GM20431 (cell line): Measurements from ENCODE around the gene ITPKC.

ENCODE experiments used
- in situ Hi-C: fragments of 300-500 bp; cut with MseI, MboI; formaldehyde crosslinking; loops from one replicate; pipeline ENCODE4 v1.15.0; 2020; ENCODE audit warnings: low sequenced_read_pairs; ENCODE audit not compliant: unreplicated experiment

Gene ITPKC

GRCh38 chr19:40716482-40717324 lies at the start of gene ITPKC, which contains the start of gene COQ8B:
Gene ITPKC (plus strand): TSS chr19:40717112. CDS start chr19:40717136, 24 bp downstream.
Gene COQ8B (minus strand): TSS chr19:40716886. CDS start chr19:40714632, 2,254 bp downstream.
- in situ Hi-C loops: no loop called here

- in situ Hi-C loops: no loop called here
Observed at GRCh38 chr19:40667602-40668001, 49.3 kb upstream of the ITPKC start.

DNA sequence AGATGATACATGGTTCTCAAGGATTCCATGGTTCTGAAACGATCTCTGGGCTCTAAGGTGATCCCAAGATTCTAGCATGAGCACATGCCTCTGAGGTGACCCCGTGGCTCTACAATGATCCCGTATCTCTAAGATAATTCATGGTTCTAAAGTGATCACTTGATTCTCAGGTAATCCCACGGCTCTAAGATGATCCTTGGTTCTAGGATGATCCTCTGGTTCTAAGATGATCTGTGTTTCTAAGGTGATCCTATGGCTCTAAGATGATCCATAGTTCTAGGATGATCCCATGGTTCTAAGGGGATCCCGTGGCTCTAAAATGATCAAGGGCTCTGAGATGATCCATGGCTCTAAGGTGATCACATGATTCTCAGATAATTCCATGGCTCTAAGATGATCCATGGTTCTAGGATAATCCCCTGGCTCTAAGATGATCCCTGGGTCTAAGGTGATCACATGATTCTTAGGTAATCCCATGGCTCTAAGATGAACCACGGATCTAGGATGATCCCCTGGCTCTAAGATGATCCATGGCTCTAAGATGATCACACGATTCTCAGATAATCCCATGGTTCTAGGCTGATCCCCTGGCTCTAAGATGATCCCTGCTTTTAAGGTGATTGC lies 47.8 kb upstream of the ITPKC start:
- in situ Hi-C loops: no loop called here

DNA sequence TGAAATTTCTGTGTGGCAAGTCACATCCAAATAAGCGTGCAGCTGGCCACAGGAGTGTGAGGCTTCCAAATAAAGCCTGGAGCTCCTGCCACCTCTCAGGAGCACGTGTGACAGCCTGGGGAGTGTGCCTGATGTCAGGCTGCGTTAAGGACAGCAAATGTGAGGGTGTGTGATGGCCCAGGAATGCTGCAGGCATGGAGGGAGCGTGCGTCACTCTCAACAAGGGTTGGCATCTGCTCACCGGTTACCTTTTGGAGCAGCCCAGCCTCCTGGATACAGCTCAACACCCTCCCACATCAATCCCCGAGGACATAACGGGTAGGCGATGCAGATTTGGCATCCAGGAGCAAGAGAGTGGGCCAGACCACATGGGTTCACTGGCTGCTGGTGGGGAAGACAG lies 45.5 kb upstream of the ITPKC start:
- in situ Hi-C loops: no loop called here

- in situ Hi-C loops: no loop called here
Observed at GRCh38 chr19:40672038-40672437, 44.9 kb upstream of the ITPKC start.

GRCh38 chr19:40672573-40673299 lies 44.2 kb upstream of the ITPKC start:
- in situ Hi-C loops: no loop called here

DNA sequence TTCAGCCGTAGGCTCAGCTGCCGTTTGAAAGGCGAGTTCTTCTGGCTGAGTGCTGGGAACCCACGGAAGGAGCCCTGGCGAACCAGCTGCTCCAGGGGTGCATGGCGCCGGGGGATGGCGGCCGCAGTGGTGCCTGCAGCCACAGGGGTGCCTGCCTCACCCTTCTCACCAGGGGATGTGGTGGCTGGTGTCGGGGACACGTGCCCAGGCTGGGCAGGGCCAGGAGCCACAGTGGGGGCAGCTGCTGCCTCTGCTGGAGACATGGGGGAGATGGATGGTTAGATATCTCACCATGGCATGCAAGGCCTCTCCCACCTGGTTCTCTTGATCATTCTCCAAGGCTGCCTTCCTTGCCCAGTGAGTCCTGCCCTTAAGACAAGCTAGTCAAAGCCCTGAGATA lies 43.5 kb upstream of the ITPKC start:
- in situ Hi-C loops: no loop called here

GRCh38 chr19:40674291-40674690 lies 42.6 kb upstream of the ITPKC start:
- in situ Hi-C loops: no loop called here

DNA sequence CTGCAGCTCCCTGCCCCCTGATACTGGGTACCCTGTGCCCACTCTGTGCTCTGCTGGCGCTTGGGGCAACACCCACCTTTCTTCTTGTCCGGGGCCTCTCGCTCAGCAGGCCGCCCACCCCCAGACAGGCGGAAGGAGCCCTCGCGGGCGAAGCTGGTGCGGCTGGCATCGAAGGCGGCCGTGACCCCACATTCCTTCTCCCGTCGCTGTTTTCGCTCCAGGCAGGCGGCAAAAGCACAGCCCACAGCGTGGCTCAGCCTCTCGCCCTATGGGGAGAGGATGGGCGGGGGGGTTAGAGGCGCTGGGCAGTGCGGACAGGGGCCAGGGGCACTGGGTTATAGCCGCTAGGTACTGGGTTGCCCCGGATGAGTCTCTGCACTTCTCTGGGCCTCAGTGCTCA lies 39.8 kb upstream of the ITPKC start:
- in situ Hi-C loops: no loop called here

- in situ Hi-C loops: no loop called here
Observed at GRCh38 chr19:40681039-40681438, 35.9 kb upstream of the ITPKC start.

DNA sequence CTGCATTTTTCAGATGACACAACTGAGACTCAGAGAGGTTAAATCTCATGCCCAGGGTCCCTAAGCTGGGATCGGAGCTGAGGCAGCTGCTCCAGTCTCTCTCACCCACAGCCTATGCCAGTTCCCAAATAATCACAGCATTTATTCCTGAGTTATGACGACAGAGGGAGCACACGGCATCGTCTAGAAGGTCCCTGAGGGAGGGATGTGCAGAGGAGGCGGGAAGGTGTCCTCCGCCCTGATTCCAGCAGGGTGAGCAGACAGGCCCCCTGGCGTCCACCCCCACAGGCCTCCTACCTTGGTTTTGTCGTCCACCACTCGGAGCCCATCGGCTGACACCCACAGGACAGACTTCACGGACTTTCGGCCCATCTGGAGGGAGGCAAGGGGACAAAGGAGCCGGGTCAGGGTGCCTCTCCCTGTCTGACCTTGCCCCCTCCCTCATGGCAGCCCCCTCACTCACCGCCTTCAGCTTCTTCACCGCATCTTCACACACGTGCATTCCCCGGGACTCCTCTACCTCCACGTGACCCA lies 34.4 kb upstream of the ITPKC start:
- in situ Hi-C loops: no loop called here

- in situ Hi-C loops: no loop called here
Observed at GRCh38 chr19:40683437-40683836, 33.5 kb upstream of the ITPKC start.

GRCh38 chr19:40684280-40684679 lies 32.6 kb upstream of the ITPKC start:
- in situ Hi-C loops: no loop called here

DNA sequence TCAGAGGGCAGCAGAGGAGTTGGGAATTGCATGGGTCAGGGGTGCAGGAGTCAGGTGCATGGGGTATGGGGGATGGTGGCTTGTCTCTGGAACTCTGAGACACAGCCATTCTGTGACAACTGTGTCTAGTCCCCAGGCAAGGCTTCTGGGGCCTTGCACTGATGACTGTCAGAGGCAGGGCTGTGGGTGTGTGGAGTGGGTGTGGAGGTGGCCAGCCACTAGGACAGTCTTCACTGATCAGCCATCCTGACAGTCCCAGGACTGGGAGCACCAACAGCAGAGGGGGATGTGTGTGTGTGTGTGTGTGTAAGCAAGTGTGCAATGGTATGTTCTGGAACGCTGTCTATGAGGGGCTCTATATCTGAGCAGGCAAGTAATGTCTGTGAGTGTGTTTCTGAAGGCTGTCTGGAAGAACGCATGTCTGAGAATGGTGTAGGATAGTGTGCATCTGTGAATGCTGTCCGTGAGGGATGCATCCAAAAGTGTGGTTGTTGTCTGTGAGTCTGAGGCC lies 31.8 kb upstream of the ITPKC start:
- in situ Hi-C loops: no loop called here

- in situ Hi-C loops: no loop called here
Observed at GRCh38 chr19:40685563-40685962, 31.3 kb upstream of the ITPKC start.

GRCh38 chr19:40686882-40687524 lies 29.9 kb upstream of the ITPKC start:
- in situ Hi-C loops: no loop called here

GRCh38 chr19:40687525-40688016 lies 29.3 kb upstream of the ITPKC start:
- in situ Hi-C loops: no loop called here

DNA sequence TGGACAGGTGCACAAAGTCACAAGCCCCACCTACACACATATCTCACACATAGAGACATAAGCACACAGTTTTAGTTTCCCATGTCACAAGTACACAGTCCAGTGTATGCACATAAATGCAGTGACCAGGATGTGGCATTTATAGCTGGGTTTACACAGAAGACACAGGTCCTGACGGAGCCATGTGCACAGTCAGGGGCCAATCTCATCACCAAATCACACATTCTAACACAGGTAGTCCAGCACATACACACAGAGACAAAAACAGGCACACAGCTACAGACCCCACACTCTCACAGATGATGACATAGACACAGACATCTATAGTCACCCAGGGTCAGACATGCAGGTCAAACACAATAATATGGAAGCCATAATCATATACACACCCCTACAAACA lies 28.6 kb upstream of the ITPKC start:
- in situ Hi-C loops: no loop called here

- in situ Hi-C loops: no loop called here
Observed at GRCh38 chr19:40688987-40689338, 27.9 kb upstream of the ITPKC start.
